Measurements from ENCODE around the gene VCL. TPM values are rescaled to one million over a fixed set of nuclear protein-coding genes. Genes with fewer than 3 reads are reported as not detected.

VCL gene
- total RNA-seq, 1 experiment from 2014 or later, result 495 TPM

GRCh38 chr10:74011770-74012169, 13.9 kb downstream of the VCL start:
- ChIA-PET POLR2A (no interaction called here), CTCF (no interaction called here)
- intact Hi-C loops (cut with micrococcal nuclease; ENCODE audit: unreplicated experiment) (no loop called here), in situ Hi-C loops (cut with HindIII; ENCODE audit: low pct_unique_long_range_greater_than_20kb, low sequenced_read_pairs) (loop anchor here (10.0 kb wide), 1 partner anchor 47 kb away; no protein-coding TSS in a partner anchor)
- DNase-seq (ENCODE audit: low read depth, low spot score), result no peak
- Histone ChIP-seq H3K36me3 (ENCODE audit: control insufficient read depth, insufficient read depth, low read length) (no peaks in the 10 kb centered on the region; the same call in 1 of the 2 replicates), H3K4me3 (ENCODE audit: low read depth in 2 of 2, low read length in 2 of 2) (no peak overlapping the region), H3K27me3 (ENCODE audit: control insufficient read depth, insufficient read depth, low read length) (no peaks in the 10 kb centered on the region), H3K9me3 (ENCODE audit: control insufficient read depth, insufficient read depth, low read depth, low read length) (no peaks in the 10 kb centered on the region), H3K4me1 (ENCODE audit: control insufficient read depth, insufficient read depth, low read length) (peaks cover 56% of the 10 kb centered on the region), H3K27ac (ENCODE audit: low read length) (peak overlapping the region; percentile 50)
- no peak for ATAC-seq
- no peak for TF ChIP-seq TCF7L2 (IDR thresholded peaks at IDR 0.05; ENCODE audit: low read depth, low read length)
- TF ChIP-seq SIN3A (IDR thresholded peaks at IDR 0.05; ENCODE audit: borderline replicate concordance, insufficient read depth, low read depth, low read length), result no peak
- no peak for TF ChIP-seq POLR2AphosphoS5 (IDR thresholded peaks at IDR 0.05; ENCODE audit: low read depth, low read length)
- TF ChIP-seq REST (IDR thresholded peaks at IDR 0.05; ENCODE audit: insufficient read depth in 1 of 2, low read depth in 2 of 2, low read length in 1 of 2), result no peak
- BruUV-seq (replicated peaks), result no TSS peak

GRCh38 chr10:74012480-74012879, 14.6 kb downstream of the VCL start:
- Histone ChIP-seq H3K4me3 (ENCODE audit: low read depth in 2 of 2, low read length in 2 of 2) (no peak overlapping the region), H3K36me3 (ENCODE audit: control insufficient read depth, insufficient read depth, low read length) (no peaks in the 10 kb centered on the region; the same call in 1 of the 2 replicates), H3K9me3 (ENCODE audit: control insufficient read depth, insufficient read depth, low read depth, low read length) (no peaks in the 10 kb centered on the region), H3K27ac (ENCODE audit: low read length) (peak overlapping the region; percentile 41), H3K27me3 (ENCODE audit: control insufficient read depth, insufficient read depth, low read length) (no peaks in the 10 kb centered on the region), H3K4me1 (ENCODE audit: control insufficient read depth, insufficient read depth, low read length) (peaks cover 50% of the 10 kb centered on the region)
- no TSS peak for BruUV-seq (replicated peaks)
- CTCF ChIA-PET, result no interaction called here
- TF ChIP-seq REST (IDR thresholded peaks at IDR 0.05; ENCODE audit: insufficient read depth in 1 of 2, low read depth in 2 of 2, low read length in 1 of 2) (no peak), TCF7L2 (IDR thresholded peaks at IDR 0.05; ENCODE audit: low read depth, low read length) (no peak), SIN3A (IDR thresholded peaks at IDR 0.05; ENCODE audit: borderline replicate concordance, insufficient read depth, low read depth, low read length) (no peak), POLR2AphosphoS5 (IDR thresholded peaks at IDR 0.05; ENCODE audit: low read depth, low read length) (0 out of 2 replicates have a peak, but pooled peaks have one; percentile 16), CTCF (IDR thresholded peaks at IDR 0.05) (no peak)
- DNase-seq (ENCODE audit: low read depth, low spot score), result no peak
- in situ Hi-C loops (cut with HindIII; ENCODE audit: low pct_unique_long_range_greater_than_20kb, low sequenced_read_pairs), result loop anchor here (10.0 kb wide), 1 partner anchor 48 kb away; no protein-coding TSS in a partner anchor
- POLR2A ChIA-PET, result no interaction called here
- peak; percentile 20; the same call in 1 of the 2 replicates for ATAC-seq
- intact Hi-C loops (cut with micrococcal nuclease; ENCODE audit: unreplicated experiment), result no loop called here

All from Panc1 (cell line).